Ovary (tissue), 3 donors: ENCODE measurements around the gene NUCB1.

Source experiments
- EP300 ChIP-seq: sonication (generic); formaldehyde crosslinking; IDR thresholded peaks from one replicate; pipeline ENCODE4 v1.6.1; 2017; ENCODE audit warnings: antibody characterized with exemption
- POLR2A ChIP-seq: fragments of 450-650 bp; IDR thresholded peaks from one replicate; pipeline ENCODE4 v1.6.1; 2017; ENCODE audit warnings: antibody characterized with exemption, mild to moderate bottlenecking, moderate library complexity
- TF ChIP-seq, protein P1 (sequence below), 3 donors: fragments of 450-650 bp in 2 of 3; fragments of 200-600 bp in 1 of 3; IDR thresholded peaks; one replicate each; pipeline versions ENCODE4 v1.5.1 to v1.8.0; 2016 to 2022; ENCODE audit warnings: antibody characterized with exemption in 3 of 3, mild to moderate bottlenecking in 1 of 3
- donor health status: DM: no; HTN: no; CAD: no.

DNA sequence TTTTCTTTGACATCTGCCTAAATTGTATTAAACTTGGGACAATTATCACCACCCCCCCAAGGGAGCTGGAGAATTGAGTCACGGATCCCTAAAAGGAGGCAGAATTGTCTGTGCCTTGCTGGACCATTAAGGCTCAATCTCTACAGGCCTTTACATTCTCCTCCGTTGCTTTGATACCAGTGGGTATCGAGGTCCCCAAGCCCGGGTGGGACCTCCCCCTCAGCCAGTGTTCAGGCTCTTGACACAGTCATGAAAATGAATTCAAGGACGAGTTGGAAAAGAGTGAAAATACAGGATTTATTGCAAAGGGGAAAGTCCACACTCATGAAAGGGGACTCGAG lies 22.3 kb upstream of the NUCB1 start:
- TF ChIP-seq, protein P1, sequence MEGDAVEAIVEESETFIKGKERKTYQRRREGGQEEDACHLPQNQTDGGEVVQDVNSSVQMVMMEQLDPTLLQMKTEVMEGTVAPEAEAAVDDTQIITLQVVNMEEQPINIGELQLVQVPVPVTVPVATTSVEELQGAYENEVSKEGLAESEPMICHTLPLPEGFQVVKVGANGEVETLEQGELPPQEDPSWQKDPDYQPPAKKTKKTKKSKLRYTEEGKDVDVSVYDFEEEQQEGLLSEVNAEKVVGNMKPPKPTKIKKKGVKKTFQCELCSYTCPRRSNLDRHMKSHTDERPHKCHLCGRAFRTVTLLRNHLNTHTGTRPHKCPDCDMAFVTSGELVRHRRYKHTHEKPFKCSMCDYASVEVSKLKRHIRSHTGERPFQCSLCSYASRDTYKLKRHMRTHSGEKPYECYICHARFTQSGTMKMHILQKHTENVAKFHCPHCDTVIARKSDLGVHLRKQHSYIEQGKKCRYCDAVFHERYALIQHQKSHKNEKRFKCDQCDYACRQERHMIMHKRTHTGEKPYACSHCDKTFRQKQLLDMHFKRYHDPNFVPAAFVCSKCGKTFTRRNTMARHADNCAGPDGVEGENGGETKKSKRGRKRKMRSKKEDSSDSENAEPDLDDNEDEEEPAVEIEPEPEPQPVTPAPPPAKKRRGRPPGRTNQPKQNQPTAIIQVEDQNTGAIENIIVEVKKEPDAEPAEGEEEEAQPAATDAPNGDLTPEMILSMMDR (IDR thresholded peaks at IDR 0.05) = no peak
- TF ChIP-seq POLR2A = no peak
- TF ChIP-seq EP300 = no peak
